Pulmonary artery endothelial cell (primary cell): Measurements from ENCODE around the gene FLNB. TPM values are rescaled to one million over a fixed set of nuclear protein-coding genes. Genes with fewer than 3 reads are reported as not detected.
"Not testable (repeated sequence)": the region's sequence is repeated elsewhere in the genome, so short reads cannot be mapped to it uniquely, and the experiment has no call there.

Source experiments
- DNase-seq: peaks from one replicate; pipeline ENCODE4 v3.0.0-alpha.2; 2011; ENCODE audit warnings: low read depth, low spot score
- total RNA-seq: library from RNA; depleted of rRNA; stranded (reverse); fragments of >200 nt; gene quantifications from 2 replicates; pipeline ENCODE4 v1.2.3, GENCODE V29; 2014

Gene FLNB
- total RNA-seq, 1 donor from 2014 or later = 1,024 TPM

DNA sequence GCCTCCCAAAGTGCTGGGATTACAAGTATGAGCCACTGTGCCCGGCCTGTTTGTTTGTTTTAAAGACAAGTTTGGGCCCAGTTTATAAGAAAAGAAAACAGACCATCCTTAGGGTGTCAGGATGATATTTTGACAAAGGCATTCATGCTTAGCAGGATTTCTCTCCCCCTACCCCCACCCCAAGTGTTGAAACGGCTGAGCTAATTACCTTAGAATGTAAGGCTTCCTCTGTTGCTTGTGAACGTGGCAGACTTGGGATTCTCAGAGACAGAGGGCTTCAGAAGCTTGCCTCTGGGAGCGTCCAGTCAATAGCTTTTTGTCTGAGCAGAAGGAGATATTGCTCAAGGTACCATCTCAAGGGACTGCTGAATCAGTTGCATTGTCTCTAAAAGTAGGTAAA is 24.0 kb downstream of the FLNB start:
- no peak for DNase-seq

DNA sequence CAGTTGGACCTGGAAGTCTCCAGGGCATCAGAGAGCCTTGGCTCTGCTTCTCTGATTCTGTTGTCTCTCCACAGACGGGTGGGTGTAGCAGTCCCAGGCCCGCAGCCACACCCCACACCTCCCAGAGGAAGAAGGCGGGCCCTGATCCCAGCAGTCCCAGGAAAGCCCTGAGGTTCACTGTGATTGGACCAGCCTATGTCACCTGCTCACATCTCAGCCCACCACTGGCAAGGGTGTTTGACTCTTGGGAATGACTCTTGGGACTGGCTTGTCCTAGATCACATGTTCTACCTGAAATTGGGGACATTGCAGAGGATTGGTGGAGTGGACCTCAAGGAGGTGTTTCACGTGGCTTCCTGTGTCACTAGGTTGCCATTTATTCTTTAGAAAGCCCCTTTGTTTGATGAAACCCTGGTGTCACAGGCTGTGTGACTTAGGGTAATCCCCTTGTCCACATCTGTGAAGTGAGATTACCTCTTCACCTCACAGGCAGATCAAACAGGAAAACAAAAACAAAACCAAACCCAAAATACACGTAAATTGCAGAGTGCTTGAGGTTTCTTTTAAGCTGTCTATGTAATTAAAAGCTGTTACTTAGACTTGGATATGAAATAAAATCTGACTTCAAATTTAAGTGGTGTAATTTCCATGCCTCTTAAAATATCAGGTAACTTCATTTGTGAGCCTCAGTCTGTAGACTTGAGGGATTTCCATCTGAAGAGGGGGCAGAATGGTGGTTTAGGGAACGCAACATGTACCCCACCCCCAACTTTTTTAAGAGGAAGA is 26.7 kb downstream of the FLNB start:
- no peak for DNase-seq

DNA sequence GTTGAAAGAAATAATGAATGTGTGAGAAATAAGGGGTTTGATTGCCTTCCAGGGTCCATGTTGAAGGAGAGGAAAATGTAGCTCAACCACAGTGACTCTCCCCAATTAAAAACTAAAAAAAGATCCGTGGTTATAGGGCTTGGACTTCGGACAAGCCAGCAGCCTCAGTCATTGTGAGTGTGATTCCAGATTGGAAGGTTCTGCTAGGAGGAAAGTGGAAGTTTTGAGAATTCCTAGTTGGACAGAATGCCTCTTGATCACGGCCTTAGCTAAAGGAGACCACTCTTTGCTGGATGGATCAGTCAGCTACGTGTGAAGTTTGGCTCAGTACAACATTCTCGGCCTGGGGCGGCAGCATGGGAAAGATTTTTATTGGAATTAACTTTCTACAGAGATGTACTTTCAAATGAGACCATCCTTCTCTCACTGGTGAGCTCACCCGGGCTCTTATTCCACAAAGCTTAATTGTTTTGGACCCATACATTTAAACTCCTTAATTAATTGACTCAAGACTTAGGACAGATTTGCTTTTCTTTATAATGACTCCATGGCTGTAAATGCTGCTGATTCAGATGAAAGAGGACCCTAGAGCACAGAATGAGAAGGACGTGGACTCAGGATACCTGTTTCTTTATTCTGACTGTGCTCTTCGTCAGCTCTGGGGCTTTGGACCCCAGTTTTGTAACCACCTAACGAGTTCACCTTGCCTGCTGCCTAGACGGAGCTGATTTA is 27.5 kb downstream of the FLNB start:
- no peak for DNase-seq

DNA sequence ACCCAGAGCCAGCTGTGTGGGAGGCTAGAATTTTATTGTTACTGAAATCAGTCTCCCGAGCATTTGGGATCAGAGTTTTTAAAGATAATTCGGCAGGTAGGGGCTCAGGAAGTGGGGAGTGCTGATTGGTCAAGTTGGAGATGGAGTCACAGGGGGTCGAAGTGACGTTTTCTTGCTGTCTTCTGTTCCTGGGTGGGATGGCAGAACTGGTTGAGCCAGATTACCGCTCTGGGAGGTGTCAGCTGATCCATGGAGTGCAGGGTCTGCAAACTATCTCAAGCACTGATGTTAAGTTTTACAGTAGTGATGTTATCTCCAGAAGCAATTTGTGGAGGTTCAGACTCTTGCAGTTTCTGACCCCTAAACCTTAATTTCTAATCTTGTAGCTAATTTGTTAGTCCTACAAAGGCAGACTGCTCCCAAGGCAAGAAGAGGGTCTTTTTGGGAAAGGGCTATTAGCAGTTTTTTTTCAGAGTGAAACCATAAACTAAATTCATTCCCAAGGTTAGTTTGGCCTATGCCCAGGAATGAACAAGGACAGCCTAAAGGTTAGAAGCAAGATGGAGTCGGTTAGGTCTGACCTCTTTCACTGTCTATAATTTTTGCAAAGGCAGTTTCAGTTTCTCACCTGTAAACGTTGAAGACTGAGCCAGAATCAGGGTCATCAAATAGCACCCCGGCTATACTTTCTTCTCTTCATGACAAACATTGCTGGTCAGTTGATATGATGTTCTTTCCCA is 28.2 kb downstream of the FLNB start:
- no peak for DNase-seq

DNA sequence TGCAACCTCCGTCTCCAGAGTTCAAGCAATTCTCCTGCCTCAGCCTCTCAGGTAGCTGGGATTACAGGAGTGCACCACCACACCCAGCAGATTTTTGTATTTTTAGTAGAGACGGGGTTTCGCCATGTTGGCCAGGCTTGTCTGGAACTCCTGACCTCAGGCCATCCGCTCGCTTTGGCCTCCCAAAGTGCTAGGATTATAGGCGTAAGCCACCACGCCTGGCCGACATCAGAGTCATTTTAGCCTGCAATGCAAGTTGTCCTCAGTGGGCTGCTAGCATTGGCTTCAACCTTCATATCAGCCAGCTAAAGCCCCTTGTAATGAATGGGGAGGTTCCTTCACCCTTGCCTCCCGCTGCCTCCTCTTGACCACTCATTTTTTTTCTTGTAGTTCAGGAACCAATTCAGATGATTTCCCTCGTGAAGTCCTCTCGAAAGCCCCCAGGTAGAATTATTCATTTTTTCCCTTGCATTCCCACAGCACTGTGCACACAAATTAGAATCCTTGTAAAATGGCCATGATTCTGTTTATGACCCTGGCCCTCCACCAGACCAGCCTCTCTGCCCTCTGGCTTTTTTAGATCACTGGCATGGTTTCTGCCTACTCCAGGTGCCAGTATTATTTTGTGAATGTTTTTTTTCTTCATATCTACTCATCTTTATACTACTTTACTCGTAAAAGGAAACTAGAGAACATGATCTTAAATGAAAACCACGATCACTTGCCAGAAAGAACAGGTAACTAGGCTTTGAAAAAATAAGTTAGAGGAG is 29.1 kb downstream of the FLNB start:
- no peak for DNase-seq

DNA sequence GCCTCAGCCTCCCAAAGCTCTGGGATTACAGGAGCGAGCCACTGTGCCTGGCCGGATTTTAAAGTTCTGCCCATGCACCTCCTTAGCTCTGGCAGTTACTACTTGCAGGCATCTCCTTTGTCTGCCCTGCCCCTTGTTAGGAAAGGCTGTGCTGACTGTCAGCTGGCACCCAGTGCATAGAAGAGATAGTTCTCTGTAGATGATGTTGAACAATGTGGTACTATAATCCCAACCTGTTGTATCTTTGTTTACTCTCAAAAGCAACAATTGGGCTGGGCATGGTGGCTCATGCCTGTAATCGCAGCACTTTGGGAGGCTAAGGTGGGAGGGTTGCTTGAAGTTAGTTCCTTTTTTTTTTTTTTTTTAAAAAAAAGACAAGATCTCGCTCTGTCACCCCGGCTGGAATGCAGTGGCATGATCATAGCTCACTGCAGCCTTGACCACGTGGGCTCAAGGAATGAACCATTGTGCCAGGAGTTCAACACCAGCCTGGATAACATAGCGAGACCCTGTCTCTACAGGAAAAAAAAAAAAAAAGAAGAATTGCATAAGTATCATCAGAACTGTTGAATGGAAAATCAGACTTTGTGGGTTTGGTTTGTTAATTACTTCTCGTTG is 30.6 kb downstream of the FLNB start:
- DNase-seq = no peak

DNA sequence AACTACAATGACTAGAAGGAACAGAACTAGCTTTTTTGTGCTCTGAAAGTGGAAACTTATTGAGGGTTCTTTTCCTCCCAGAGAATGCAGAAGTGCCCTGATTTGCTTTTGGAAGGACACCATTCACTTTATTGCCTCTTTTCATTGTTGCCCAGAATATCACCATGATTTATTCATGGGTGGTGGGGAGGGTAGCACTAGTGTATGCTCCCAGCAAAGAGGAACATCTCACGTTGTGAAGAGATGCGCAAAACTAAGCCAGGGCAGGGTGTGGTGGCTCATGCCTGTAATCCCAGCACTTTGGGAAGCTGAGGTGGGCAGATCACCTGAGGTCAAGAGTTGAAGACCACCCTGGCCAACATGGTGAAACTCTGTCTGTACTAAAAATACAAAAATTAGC is 31.4 kb downstream of the FLNB start:
- DNase-seq = no peak

DNA sequence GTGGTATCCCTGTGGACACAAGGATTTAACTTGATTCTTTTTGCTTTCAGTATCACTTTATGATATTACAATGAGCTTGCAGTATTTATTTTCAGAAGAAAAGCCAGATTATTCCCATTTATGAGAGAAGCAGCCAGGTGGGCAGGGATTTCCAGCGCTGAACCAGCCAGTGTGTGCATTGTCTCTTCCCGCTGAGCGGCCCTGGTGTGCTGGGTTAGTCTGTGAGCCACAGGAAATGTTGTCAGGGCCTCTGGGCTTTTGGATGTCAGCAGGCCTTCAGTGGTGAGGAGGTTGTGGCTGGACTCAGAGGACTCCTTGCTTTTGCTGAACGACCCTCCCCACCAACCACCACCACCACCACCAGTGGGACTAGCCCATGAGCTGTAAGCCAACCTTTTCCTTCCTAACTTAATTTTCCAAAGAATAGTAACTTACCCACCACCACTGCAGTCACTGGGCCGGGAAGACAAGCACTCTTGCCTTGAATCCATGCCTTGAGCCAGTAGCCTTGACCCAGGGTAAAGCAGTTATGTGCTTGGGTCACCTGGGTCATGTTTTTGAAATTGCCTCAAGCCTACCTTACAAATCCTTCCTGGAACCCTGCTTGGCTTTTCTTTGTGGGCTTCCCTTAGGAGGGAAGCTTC is 33.1 kb downstream of the FLNB start:
- no peak for DNase-seq

DNA sequence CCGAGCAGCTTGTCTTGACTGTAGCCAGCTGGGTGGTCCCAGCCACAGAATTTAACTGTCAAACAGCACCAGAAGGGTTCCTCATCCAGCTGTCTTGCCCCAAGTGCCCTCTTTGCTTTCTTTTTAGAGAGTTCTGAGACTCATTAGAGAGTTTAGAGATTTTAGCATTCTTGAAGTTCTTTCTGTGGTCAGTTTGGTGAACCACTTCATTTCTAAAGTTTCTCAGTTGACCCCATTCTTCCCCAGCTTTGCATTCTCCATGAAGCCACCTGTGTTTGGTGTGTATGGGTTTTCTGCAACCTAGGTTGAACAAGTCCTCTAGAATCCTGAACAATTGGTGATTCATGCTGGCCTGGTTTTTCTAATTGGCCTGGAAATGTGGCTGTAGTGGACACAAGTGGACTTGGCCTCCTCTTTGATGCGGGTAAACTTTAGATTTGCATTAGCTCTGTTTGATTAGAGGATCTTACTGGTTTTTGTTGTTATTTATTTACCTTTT is 33.7 kb downstream of the FLNB start:
- DNase-seq = no peak

DNA sequence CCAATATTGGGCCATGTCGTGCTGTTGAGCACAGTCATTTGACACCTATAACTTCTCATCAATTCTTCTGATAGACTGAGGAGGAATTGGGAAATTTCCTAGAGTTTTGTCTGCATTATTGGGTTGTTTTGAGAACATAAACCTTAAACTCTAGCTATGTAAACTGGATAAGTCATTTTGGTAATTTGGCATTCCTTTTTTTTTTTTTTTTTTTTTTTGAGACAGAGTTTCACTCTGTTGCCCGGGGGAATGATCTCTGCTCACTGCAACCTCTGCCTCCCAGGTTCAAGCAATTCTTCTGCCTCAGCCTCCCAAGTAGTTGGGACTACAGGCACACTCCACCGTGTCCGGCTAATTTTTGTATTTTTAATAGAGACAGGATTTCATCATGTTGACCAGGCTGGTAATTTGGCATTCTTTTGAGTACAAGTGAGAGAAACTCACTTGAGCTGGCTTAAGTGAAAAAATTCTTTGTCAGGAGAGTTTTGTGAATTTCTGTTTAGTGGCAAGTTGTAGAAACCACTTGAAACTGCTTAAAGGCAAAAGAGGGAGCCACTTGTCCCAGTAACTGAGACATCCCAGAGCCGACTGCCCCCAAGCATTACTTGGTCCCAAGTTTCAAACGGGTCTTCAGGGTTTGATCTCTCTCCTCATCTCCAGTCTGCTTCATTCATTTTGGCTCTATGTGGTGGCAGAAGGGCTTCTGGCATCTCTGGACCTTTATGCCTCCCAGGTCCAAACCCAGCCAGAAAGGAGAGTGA is 34.9 kb downstream of the FLNB start:
- no peak for DNase-seq

DNA sequence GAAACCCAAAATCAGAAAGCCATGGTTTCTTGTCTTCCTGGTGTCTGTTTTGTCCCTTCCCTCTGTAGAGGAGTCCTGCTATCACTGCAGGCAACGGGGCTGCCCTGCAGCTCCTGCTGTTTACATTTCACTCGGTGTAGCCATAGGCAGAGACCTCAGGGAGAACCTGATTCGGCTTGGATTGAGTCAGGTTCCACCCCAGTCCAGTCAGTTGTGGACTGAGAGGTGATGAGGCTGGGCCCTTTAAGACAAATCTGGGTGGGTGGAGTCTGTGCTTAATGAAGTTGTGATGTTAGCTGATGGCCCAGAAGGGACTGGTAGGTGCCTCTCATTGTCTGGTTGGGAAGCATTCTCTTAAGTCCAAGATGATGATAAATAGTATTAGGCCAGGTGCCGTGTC is 35.7 kb downstream of the FLNB start:
- no peak for DNase-seq

DNA sequence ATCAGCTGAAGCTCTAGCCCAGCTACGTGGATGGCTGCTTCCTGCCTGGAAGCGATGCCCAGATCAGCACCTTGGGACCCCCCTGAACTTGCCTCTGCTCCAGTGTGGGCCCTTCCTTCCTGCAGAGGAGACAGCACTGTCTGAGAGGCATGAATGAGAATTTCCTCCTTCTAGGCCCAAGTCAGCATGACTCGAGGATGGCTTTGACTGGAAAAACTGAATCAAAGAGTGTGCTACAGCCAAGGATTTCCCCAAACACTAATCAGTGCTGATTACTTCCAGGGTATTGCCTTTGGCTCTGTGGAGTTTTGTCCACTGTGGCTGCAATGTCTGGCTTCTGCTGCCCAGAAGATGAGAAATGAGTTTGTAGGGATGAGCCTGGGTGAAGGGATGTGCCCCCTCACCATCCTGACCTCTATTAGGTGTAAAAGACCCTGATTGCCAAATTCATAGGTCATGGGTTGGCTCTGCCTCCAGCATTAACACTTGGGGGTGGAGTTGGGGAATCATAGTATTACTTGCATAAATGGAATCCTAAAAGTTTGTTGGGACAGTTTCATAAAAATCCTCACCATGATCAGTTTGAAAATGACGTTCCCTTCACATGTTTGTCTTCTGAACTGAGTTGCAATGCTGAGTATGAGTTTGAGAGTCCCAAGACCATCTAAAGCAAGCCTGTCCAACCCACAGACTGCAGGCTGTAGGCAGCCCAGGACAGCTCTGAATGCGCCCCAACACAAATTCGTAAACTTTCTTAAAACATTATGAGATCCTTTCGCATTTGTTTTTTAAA is 36.7 kb downstream of the FLNB start:
- no peak for DNase-seq

DNA sequence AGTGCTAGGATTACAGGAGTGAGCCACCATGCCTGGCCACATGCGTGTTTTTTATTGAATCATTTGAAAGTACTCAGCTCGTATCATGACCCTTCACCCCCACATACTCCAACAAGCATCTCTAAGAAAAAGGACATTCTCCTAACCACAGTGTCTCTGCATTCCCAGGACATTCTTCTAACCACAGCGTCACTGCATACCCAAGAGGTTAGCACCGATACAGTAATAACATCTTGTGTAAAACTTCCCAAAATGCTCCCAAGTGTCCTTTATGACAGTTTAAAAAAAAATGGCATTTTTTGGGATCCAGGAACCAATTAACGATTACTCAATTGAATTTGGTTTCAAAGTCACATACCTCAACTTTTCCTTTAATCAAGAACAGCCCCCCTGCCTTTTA is 39.6 kb downstream of the FLNB start:
- no peak for DNase-seq

DNA sequence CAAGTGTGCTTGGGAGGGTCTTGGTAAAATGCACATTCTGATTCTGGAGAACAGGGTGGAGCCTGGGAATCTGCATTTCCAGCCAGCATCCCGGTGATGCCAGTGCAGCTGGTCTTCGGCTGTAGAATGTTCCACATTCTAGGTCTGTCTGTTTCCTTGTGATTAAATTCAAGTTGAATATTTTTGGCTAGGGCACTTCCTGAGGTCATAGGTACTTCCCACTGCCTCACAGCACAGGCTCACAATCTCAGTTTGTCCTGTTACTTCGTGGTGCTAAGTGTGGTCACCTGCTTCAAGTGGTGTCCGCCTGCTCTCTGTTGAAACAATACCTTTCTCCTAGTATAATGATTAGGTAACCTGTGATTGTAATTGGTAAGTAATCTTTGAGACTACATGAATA is 40.1 kb downstream of the FLNB start:
- peak; percentile 92 for DNase-seq

DNA sequence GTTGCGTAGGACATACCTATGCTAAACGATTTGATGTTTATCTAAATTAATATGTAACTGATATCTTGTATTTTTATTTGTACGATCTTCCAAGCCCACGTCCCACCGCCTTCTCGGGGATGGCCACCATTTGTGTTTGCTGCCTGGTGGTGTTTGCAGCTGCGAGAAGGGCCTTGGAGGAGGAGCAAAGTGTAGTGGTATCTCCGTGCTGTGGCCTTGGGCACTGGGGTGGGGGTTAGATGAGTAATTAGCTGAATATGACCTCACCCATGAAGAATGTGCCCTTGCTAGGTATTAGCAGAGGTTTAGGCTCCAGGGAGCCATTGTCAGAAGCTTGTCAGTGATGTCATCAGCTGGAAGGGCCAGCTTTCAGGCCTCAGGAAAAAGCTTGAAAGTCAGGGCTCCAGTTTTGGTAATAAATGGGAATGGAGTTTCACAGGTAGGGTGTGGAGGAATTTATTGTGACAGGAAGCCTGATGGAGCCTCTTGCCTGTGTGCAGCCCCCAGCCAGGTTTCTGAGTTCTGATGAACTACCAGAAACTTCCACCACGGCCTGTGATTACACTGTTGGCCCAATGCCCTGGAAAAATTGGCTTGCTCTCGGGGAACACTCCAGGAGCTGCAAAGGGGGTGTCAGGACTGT is 41.0 kb downstream of the FLNB start:
- DNase-seq = peak; percentile 94

DNA sequence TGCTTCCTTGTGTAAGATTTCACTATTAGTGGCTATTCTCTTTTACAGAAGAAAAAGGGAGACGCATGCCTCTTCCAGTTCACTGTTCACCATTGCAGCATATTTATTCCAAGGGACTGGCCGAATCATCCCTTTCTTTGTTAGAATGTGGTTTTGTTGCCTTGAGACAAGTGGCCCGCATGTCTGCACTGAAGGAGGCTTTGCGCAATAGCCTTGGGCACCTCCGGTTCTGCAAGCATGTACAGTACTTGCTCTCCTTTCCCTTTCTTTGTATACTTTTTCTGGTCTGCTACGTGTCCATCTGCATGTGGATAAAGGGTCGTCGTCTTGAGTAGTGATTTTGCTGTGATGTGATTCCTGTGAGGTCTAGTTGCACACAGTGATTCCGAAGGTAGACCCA is 43.0 kb downstream of the FLNB start:
- no peak for DNase-seq

DNA sequence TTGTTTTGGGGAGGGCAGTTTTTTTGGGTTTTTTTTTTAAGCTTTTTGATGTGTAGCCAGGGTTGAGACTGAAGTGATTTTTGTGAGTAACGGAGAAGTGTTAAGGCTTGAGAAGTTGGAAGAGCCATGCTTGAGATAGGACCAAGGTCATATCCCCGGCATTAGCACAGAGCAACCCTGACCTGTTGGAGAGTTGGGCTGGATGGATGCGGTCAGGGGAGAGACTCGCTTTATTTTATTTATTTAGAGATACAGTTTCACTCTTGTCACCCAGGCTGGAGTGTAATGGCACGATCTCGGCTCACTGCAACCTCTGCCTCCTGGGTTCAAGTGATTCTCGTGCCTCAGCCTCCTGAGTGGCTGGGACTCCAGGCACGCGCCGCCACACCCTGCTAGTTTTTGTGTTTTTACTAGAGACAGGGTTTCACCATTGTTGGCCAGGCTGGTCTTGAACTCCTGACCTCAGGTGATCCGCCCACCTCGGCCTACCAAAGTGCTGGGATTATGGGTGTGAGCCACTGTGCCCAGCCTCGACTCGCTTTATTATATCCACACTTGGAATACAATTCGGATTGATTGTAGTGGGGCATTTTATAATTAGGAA is 43.5 kb downstream of the FLNB start:
- DNase-seq = not testable (repeated sequence)
